HG03175 (cell line): ENCODE data around the gene LRRC32.
"Not testable (repeated sequence)": the region's sequence is repeated elsewhere in the genome, so short reads cannot be mapped to it uniquely, and the experiment has no call there.

ENCODE experiments used
- ATAC-seq: cut with Tn5 transposase; IDR thresholded peaks from one replicate; pipeline ENCODE4 v1.9.1; 2021; ENCODE audit warnings: mild to moderate bottlenecking, moderate library complexity; ENCODE audit not compliant: unreplicated experiment

Gene LRRC32

GRCh38 chr11:76630600-76631281, 39.8 kb downstream of the LRRC32 start:
- ATAC-seq: no peak

GRCh38 chr11:76629853-76630599, 40.5 kb downstream of the LRRC32 start:
- ATAC-seq: no peak

GRCh38 chr11:76629116-76629852, 41.3 kb downstream of the LRRC32 start:
- ATAC-seq: no peak

- no peak for ATAC-seq
Measured at GRCh38 chr11:76628408-76628947, 42.1 kb downstream of the LRRC32 start.

- no peak for ATAC-seq
Measured at GRCh38 chr11:76627606-76628005, 42.9 kb downstream of the LRRC32 start.

- peak; percentile 91 for ATAC-seq
Measured at GRCh38 chr11:76626921-76627401, 43.6 kb downstream of the LRRC32 start.

- no peak for ATAC-seq
Measured at GRCh38 chr11:76626266-76626665, 44.3 kb downstream of the LRRC32 start.

GRCh38 chr11:76625472-76626186, 44.9 kb downstream of the LRRC32 start:
- no peak for ATAC-seq

- ATAC-seq: no peak
Measured at GRCh38 chr11:76624500-76625379, 45.8 kb downstream of the LRRC32 start.

GRCh38 chr11:76623884-76624419, 46.6 kb downstream of the LRRC32 start:
- ATAC-seq: no peak

GRCh38 chr11:76623171-76623883, 47.2 kb downstream of the LRRC32 start:
- no peak for ATAC-seq

GRCh38 chr11:76622493-76623094, 48.0 kb downstream of the LRRC32 start:
- ATAC-seq: no peak

- no peak for ATAC-seq
Measured at GRCh38 chr11:76621868-76622267, 48.7 kb downstream of the LRRC32 start.

GRCh38 chr11:76621466-76621865, 49.1 kb downstream of the LRRC32 start:
- ATAC-seq: no peak

- ATAC-seq: no peak
Measured at GRCh38 chr11:76620489-76620888, 50.1 kb downstream of the LRRC32 start.

GRCh38 chr11:76619801-76620200, 50.7 kb downstream of the LRRC32 start:
- not testable (repeated sequence) for ATAC-seq

- ATAC-seq: no peak
Measured at GRCh38 chr11:76617553-76618265, 52.8 kb downstream of the LRRC32 start.
